ENCODE results near the gene DHCR24. TPM values are rescaled to one million over a fixed set of nuclear protein-coding genes. Genes with fewer than 3 reads are reported as not detected.

DHCR24 gene
- total and polyA plus RNA-seq, 2 donors (not counting 1 experiment from before 2014, with no cell fraction given) = 5.2 to 13.3 TPM

GRCh38 chr1:54846716-54847284 lies 40.2 kb downstream of the DHCR24 start:
- no peaks in the 10 kb centered on the region for H3K4me1 Mint-ChIP-seq
- Histone ChIP-seq H2AFZ (ENCODE audit: insufficient read depth, low read depth, low read length, poor library complexity, severe bottlenecking) (no peak overlapping the region), H3K79me2 (ENCODE audit: control insufficient read depth, insufficient read depth, low read length) (no peaks in the 10 kb centered on the region), H3K27ac (ENCODE audit: low read length in 2 of 2) (no peak overlapping the region), H3K4me1 (ENCODE audit: control insufficient read depth in 2 of 2, insufficient read depth in 2 of 2, low read length in 2 of 2) (no peaks in the 10 kb centered on the region), H3K4me2 (replicated peaks; ENCODE audit: low read depth, low read length, poor library complexity, severe bottlenecking) (no peak overlapping the region), H3K36me3 (replicated peaks in 1 of 2; ENCODE audit: control extremely low read depth in 1 of 2, control insufficient read depth in 1 of 2, extremely low read depth in 1 of 2, insufficient read depth in 2 of 2, low read length in 1 of 2) (no peaks in the 10 kb centered on the region), H3K9me3 (ENCODE audit: control extremely low read depth in 1 of 3, control insufficient read depth in 2 of 3, insufficient read depth in 1 of 3, low read length in 2 of 3) (no peaks in the 10 kb centered on the region), H4K20me1 (ENCODE audit: control insufficient read depth, insufficient read depth, low read length, poor library complexity, severe bottlenecking) (no peaks in the 10 kb centered on the region), H3K9ac (ENCODE audit: low read length) (no peak overlapping the region), H3K27me3 (replicated peaks in 1 of 4; ENCODE audit: control extremely low read depth in 1 of 4, control insufficient read depth in 3 of 4, insufficient read depth in 4 of 4, low read length in 3 of 4) (no peaks in the 10 kb centered on the region), H3K4me3 (ENCODE audit: control extremely low read depth in 1 of 5, extremely low read depth in 1 of 5, insufficient read depth in 1 of 5, low read depth in 2 of 5, low read length in 4 of 5) (no peak overlapping the region)
- TF ChIP-seq EZH2 (IDR thresholded peaks at IDR 0.05; ENCODE audit: borderline replicate concordance, insufficient read depth, low read depth, low read length, poor library complexity, severe bottlenecking) = no peak
- DNase-seq (no peak), ATAC-seq (ENCODE audit: low read depth) (no peak)
- ChIA-PET POLR2A (no interaction called here), CTCF (no interaction called here)
- H3K4me3 Mint-ChIP-seq = no peak overlapping the region
- intact Hi-C loops (cut with micrococcal nuclease) = no loop called here
- H3K27ac Mint-ChIP-seq = no peak overlapping the region
- H3K27me3 Mint-ChIP-seq = no peaks in the 10 kb centered on the region
- peaks cover 3% of the 10 kb centered on the region for H3K9me3 Mint-ChIP-seq (ENCODE audit: insufficient read depth)
- WGBS (ENCODE audit: insufficient coverage) = 92% methylated on average over 8 of the region's 9 CpGs

DNA sequence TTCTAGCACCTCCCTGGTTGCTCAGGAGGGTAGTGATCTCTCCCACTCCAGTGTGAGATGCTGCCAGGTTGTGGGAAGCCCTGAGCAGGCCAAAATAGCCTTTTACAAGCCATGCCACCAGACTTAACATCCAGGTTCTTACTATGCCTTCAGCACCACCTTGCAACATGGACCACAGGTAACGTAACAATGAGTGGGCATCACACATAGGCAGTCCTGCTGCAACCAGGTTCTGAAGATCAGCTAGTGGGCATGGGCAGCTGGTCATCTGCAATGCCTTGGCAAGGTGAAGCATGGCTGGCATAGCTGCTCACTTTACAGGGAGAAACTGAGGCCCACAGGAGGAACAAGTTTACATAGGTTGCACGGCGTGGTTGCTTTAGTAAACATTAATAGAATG lies 40.7 kb downstream of the DHCR24 start:
- Mint-ChIP-seq H3K27ac (no peak overlapping the region), H3K4me1 (no peaks in the 10 kb centered on the region), H3K9me3 (ENCODE audit: insufficient read depth) (peaks cover 3% of the 10 kb centered on the region), H3K27me3 (no peaks in the 10 kb centered on the region), H3K4me3 (no peak overlapping the region)
- ATAC-seq (ENCODE audit: low read depth) (no peak), DNase-seq (no peak)
- Histone ChIP-seq H3K4me3 (ENCODE audit: control extremely low read depth in 1 of 5, extremely low read depth in 1 of 5, insufficient read depth in 1 of 5, low read depth in 2 of 5, low read length in 4 of 5) (no peak overlapping the region), H3K27ac (ENCODE audit: low read length in 2 of 2) (no peak overlapping the region), H3K79me2 (ENCODE audit: control insufficient read depth, insufficient read depth, low read length) (no peaks in the 10 kb centered on the region), H3K36me3 (replicated peaks in 1 of 2; ENCODE audit: control extremely low read depth in 1 of 2, control insufficient read depth in 1 of 2, extremely low read depth in 1 of 2, insufficient read depth in 2 of 2, low read length in 1 of 2) (no peaks in the 10 kb centered on the region), H3K27me3 (replicated peaks in 1 of 4; ENCODE audit: control extremely low read depth in 1 of 4, control insufficient read depth in 3 of 4, insufficient read depth in 4 of 4, low read length in 3 of 4) (no peaks in the 10 kb centered on the region), H3K9ac (ENCODE audit: low read length) (no peak overlapping the region), H2AFZ (ENCODE audit: insufficient read depth, low read depth, low read length, poor library complexity, severe bottlenecking) (no peak overlapping the region), H3K4me1 (ENCODE audit: control insufficient read depth in 2 of 2, insufficient read depth in 2 of 2, low read length in 2 of 2) (no peaks in the 10 kb centered on the region), H3K9me3 (ENCODE audit: control extremely low read depth in 1 of 3, control insufficient read depth in 2 of 3, insufficient read depth in 1 of 3, low read length in 2 of 3) (no peaks in the 10 kb centered on the region), H3K4me2 (replicated peaks; ENCODE audit: low read depth, low read length, poor library complexity, severe bottlenecking) (no peak overlapping the region), H4K20me1 (ENCODE audit: control insufficient read depth, insufficient read depth, low read length, poor library complexity, severe bottlenecking) (no peaks in the 10 kb centered on the region)
- ChIA-PET POLR2A (no interaction called here), CTCF (no interaction called here)
- intact Hi-C loops (cut with micrococcal nuclease) = no loop called here
- WGBS (ENCODE audit: insufficient coverage) = 100% methylated on average over 1 of the region's 3 CpGs
- no peak for TF ChIP-seq EZH2 (IDR thresholded peaks at IDR 0.05; ENCODE audit: borderline replicate concordance, insufficient read depth, low read depth, low read length, poor library complexity, severe bottlenecking)
- TF ChIP-seq, protein P1, sequence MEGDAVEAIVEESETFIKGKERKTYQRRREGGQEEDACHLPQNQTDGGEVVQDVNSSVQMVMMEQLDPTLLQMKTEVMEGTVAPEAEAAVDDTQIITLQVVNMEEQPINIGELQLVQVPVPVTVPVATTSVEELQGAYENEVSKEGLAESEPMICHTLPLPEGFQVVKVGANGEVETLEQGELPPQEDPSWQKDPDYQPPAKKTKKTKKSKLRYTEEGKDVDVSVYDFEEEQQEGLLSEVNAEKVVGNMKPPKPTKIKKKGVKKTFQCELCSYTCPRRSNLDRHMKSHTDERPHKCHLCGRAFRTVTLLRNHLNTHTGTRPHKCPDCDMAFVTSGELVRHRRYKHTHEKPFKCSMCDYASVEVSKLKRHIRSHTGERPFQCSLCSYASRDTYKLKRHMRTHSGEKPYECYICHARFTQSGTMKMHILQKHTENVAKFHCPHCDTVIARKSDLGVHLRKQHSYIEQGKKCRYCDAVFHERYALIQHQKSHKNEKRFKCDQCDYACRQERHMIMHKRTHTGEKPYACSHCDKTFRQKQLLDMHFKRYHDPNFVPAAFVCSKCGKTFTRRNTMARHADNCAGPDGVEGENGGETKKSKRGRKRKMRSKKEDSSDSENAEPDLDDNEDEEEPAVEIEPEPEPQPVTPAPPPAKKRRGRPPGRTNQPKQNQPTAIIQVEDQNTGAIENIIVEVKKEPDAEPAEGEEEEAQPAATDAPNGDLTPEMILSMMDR (IDR thresholded peaks at IDR 0.05) = no peak
